ENCODE results near the gene MUC6. TPM values are rescaled to one million over a fixed set of nuclear protein-coding genes. Genes with fewer than 3 reads are reported as not detected.

Gene MUC6
- total RNA-seq, 1 experiment from 2014 or later, result not detected

- no peaks in the 10 kb centered on the region for H4K20me1 ChIP-seq (ENCODE audit: control insufficient read depth, insufficient read depth, insufficient read length)
- no peak overlapping the region for H2BK15ac ChIP-seq (ENCODE audit: low read depth, low read length)
- H4K8ac ChIP-seq (replicated peaks; ENCODE audit: insufficient read length, low read depth, low read length), result no peak overlapping the region
- no peaks in the 10 kb centered on the region for H3K79me1 ChIP-seq (ENCODE audit: insufficient read depth, low read depth, low read length, poor library complexity, severe bottlenecking)
- no peak overlapping the region for H3K18ac ChIP-seq (ENCODE audit: insufficient read length, low read depth, low read length)
- no peaks in the 10 kb centered on the region for H3K27me3 ChIP-seq (ENCODE audit: insufficient read depth, low read length)
- H3T11ph ChIP-seq (ENCODE audit: low read length), result no peak overlapping the region
- no peak overlapping the region for H4K91ac ChIP-seq (ENCODE audit: insufficient read length, low read depth, low read length)
- H3K4me2 ChIP-seq (ENCODE audit: insufficient read depth, insufficient read length, low read length), result no peak overlapping the region
- H3K79me2 ChIP-seq (ENCODE audit: insufficient read depth, low read length), result no peaks in the 10 kb centered on the region
- no peaks in the 10 kb centered on the region for H3K27me3 Mint-ChIP-seq (ENCODE audit: low read depth)
- DNase-seq, result no peak
- H3K36me3 Mint-ChIP-seq (ENCODE audit: insufficient read depth in 1 of 3, low read depth in 3 of 3), result no peaks in the 10 kb centered on the region
- no peak overlapping the region for H4K5ac ChIP-seq (ENCODE audit: insufficient read length, low read depth, low read length)
- no peak overlapping the region for H3K27ac Mint-ChIP-seq
- no peak overlapping the region for H2BK12ac ChIP-seq (ENCODE audit: insufficient read length, low read depth, low read length)
- H2BK20ac ChIP-seq (ENCODE audit: low read depth, low read length, poor library complexity, severe bottlenecking), result no peak overlapping the region
- H3K23me2 ChIP-seq (ENCODE audit: insufficient read length, low read depth, low read length, poor library complexity, severe bottlenecking), result no peaks in the 10 kb centered on the region
- no peak overlapping the region for H3K9ac ChIP-seq (ENCODE audit: extremely low read depth, insufficient read length, low read length)
- H2BK5ac ChIP-seq (ENCODE audit: insufficient read length, low read length), result no peak overlapping the region
- H3K27ac ChIP-seq (ENCODE audit: insufficient read length, low read depth, low read length), result no peak overlapping the region
- H3K4me3 Mint-ChIP-seq, result no peak overlapping the region
- H2AK5ac ChIP-seq (ENCODE audit: insufficient read length, low read length), result no peak overlapping the region
- TF ChIP-seq, protein P1, sequence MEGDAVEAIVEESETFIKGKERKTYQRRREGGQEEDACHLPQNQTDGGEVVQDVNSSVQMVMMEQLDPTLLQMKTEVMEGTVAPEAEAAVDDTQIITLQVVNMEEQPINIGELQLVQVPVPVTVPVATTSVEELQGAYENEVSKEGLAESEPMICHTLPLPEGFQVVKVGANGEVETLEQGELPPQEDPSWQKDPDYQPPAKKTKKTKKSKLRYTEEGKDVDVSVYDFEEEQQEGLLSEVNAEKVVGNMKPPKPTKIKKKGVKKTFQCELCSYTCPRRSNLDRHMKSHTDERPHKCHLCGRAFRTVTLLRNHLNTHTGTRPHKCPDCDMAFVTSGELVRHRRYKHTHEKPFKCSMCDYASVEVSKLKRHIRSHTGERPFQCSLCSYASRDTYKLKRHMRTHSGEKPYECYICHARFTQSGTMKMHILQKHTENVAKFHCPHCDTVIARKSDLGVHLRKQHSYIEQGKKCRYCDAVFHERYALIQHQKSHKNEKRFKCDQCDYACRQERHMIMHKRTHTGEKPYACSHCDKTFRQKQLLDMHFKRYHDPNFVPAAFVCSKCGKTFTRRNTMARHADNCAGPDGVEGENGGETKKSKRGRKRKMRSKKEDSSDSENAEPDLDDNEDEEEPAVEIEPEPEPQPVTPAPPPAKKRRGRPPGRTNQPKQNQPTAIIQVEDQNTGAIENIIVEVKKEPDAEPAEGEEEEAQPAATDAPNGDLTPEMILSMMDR (conservative IDR thresholded peaks at IDR 0.05), result no peak
- peaks cover 0 to 6% of the 10 kb centered on the region in 2 experiments; a peak in 2 of 5 replicates for H3K9me3 Mint-ChIP-seq
- H3K4ac ChIP-seq (ENCODE audit: low read depth, low read length), result no peak overlapping the region
- H3K14ac ChIP-seq (ENCODE audit: insufficient read depth, low read length), result no peak overlapping the region
- H2BK120ac ChIP-seq (ENCODE audit: low read depth, low read length, poor library complexity, severe bottlenecking), result no peak overlapping the region
- WGBS (ENCODE audit: extremely low coverage, insufficient read length, low lambda C conversion rate), result no CpG with 5 or more reads among the region's 20 CpGs
- no peak overlapping the region for H2AFZ ChIP-seq (ENCODE audit: low read length)
- no peak overlapping the region for H3K56ac ChIP-seq (ENCODE audit: insufficient read length, low read depth, low read length)
- H3K4me1 Mint-ChIP-seq, result no peaks in the 10 kb centered on the region
- H3K4me1 ChIP-seq (ENCODE audit: insufficient read depth, low read length), result no peaks in the 10 kb centered on the region
- no peak overlapping the region for H3K23ac ChIP-seq (ENCODE audit: insufficient read length, low read depth, low read length)
- H3K9me3 ChIP-seq (ENCODE audit: control insufficient read depth, low read depth, low read length), result no peaks in the 10 kb centered on the region
Measured at GRCh38 chr11:1030556-1030955, 6.0 kb downstream of the MUC6 start.

Measured in H9 (cell line).